Trophoblast cell (in vitro differentiated cells and primary cell): ENCODE measurements around the gene RGS7.

Source experiments
- DNase-seq, 2 donors: peaks; one replicate each; pipeline ENCODE4 v3.0.0-alpha.2; 2016
- H2AFZ ChIP-seq: 2 replicates; pipeline ENCODE4 v1.6.1; 2013; ENCODE audit warnings: low read length, moderate library complexity, mild to moderate bottlenecking; ENCODE audit not compliant: insufficient read depth, poor library complexity
- H2AK5ac ChIP-seq: 2 replicates; pipeline ENCODE4 v1.6.1; 2013; ENCODE audit warnings: mild to moderate bottlenecking, low read length
- H2BK120ac ChIP-seq: 2 replicates; pipeline ENCODE4 v1.6.1; 2013; ENCODE audit warnings: low read length, mild to moderate bottlenecking, moderate library complexity; ENCODE audit not compliant: insufficient read depth, poor library complexity
- H2BK12ac ChIP-seq: 2 replicates; pipeline ENCODE4 v1.6.1; 2013; ENCODE audit warnings: mild to moderate bottlenecking, low read length, moderate library complexity
- H2BK5ac ChIP-seq: 2 replicates; pipeline ENCODE4 v1.6.1; 2013; ENCODE audit warnings: low read length, low read depth, moderate library complexity, mild to moderate bottlenecking; ENCODE audit not compliant: poor library complexity
- H3K14ac ChIP-seq: 2 replicates; pipeline ENCODE4 v1.6.1; 2013; ENCODE audit warnings: mild to moderate bottlenecking, low read length
- H3K18ac ChIP-seq: 2 replicates; pipeline ENCODE4 v1.6.1; 2013; ENCODE audit warnings: mild to moderate bottlenecking, low read length
- H3K23ac ChIP-seq: 2 replicates; pipeline ENCODE4 v1.6.1; 2013; ENCODE audit warnings: low read length
- H3K27ac ChIP-seq: 2 replicates; pipeline ENCODE4 v1.5.1; 2013; ENCODE audit warnings: low read depth, mild to moderate bottlenecking, inconsistent platforms, low read length, moderate library complexity
- H3K27me3 ChIP-seq: 2 replicates; pipeline ENCODE4 v1.6.1; 2013; ENCODE audit warnings: inconsistent platforms, mild to moderate bottlenecking, low read length, moderate library complexity; ENCODE audit not compliant: insufficient read depth
- H3K36me3 ChIP-seq, 2 experiments: 1 replicate in 1 of 2; 2 replicates in 1 of 2; pipeline ENCODE4 v1.6.1; 2013; ENCODE audit warnings: low read length in 2 of 2, mild to moderate bottlenecking in 2 of 2, moderate library complexity in 1 of 2; ENCODE audit not compliant: insufficient read depth in 2 of 2, control insufficient read depth in 1 of 2
- H3K4ac ChIP-seq: 2 replicates; pipeline ENCODE4 v1.6.1; 2013; ENCODE audit warnings: low read depth, mild to moderate bottlenecking, low read length, moderate library complexity
- H3K4me1 ChIP-seq, 2 experiments: 1 replicate in 1 of 2; 2 replicates in 1 of 2; pipeline ENCODE4 v1.6.1; 2013; ENCODE audit warnings: low read length in 2 of 2, mild to moderate bottlenecking in 2 of 2, moderate library complexity in 1 of 2; ENCODE audit not compliant: insufficient read depth in 2 of 2, control insufficient read depth in 1 of 2
- H3K4me2 ChIP-seq: 2 replicates; pipeline ENCODE4 v1.6.1; 2013; ENCODE audit warnings: inconsistent platforms, mild to moderate bottlenecking, low read length, moderate library complexity
- H3K4me3 ChIP-seq: 2 replicates; pipeline ENCODE4 v1.5.1; 2013; ENCODE audit warnings: mild to moderate bottlenecking, low read depth, low read length, inconsistent platforms
- H3K79me1 ChIP-seq: one replicate; pipeline ENCODE4 v1.6.1; 2013; ENCODE audit warnings: low read length
- H3K79me2 ChIP-seq: 2 replicates; pipeline ENCODE4 v1.6.1; 2013; ENCODE audit warnings: low read length, mild to moderate bottlenecking; ENCODE audit not compliant: control insufficient read depth, insufficient read depth, poor library complexity
- H3K9ac ChIP-seq: 2 replicates; pipeline ENCODE4 v1.6.1; 2013; ENCODE audit warnings: mild to moderate bottlenecking, low read length
- H3K9me3 ChIP-seq: 2 replicates; pipeline ENCODE4 v1.6.1; 2013; ENCODE audit warnings: low read depth, mild to moderate bottlenecking, control low read depth, inconsistent platforms, low read length; ENCODE audit not compliant: insufficient read depth
- H4K12ac ChIP-seq: 2 replicates; pipeline ENCODE4 v1.6.1; 2013; ENCODE audit warnings: low read depth, mild to moderate bottlenecking, low read length, moderate library complexity
- H4K8ac ChIP-seq: 2 replicates; pipeline ENCODE4 v1.6.1; 2013; ENCODE audit warnings: low read depth, mild to moderate bottlenecking, low read length, moderate library complexity
- H4K91ac ChIP-seq: one replicate; pipeline ENCODE4 v1.6.1; 2013; ENCODE audit warnings: low read depth, mild to moderate bottlenecking, low read length, moderate library complexity
- WGBS: extraction: QIAGEN DNeasy Blood & Tissue Kit; methylation state at CpG from one replicate; pipeline ENCODE4 v1.1.7; 2013; ENCODE audit warnings: missing lambda C conversion rate; ENCODE audit not compliant: insufficient read length, insufficient coverage; ENCODE audit errors: extremely low coverage; 5-methylcytosine and 5-hydroxymethylcytosine counted together

RGS7 gene

GRCh38 chr1:241181971-241182370 is 175.0 kb downstream of the RGS7 start:
- no CpG with 5 or more reads among the region's 5 CpGs for WGBS
- no peak overlapping the region for H3K4me2 ChIP-seq

GRCh38 chr1:241181471-241181870 is 175.5 kb downstream of the RGS7 start:
- Histone ChIP-seq H2BK5ac (no peak overlapping the region), H2BK12ac (no peak overlapping the region), H3K9ac (no peak overlapping the region), H3K27me3 (no peaks in the 10 kb centered on the region), H4K12ac (no peak overlapping the region), H3K4me2 (no peak overlapping the region), H3K79me1 (no peaks in the 10 kb centered on the region), H3K4me1 (no peaks in the 10 kb centered on the region), H3K9me3 (no peaks in the 10 kb centered on the region), H3K23ac (no peak overlapping the region), H3K14ac (no peak overlapping the region), H2AK5ac (no peak overlapping the region), H4K8ac (no peak overlapping the region), H3K18ac (no peak overlapping the region), H3K4ac (no peak overlapping the region), H2AFZ (no peak overlapping the region), H3K4me3 (no peak overlapping the region), H3K27ac (no peak overlapping the region), H3K36me3 (no peaks in the 10 kb centered on the region), H4K91ac (no peak overlapping the region), H2BK120ac (no peak overlapping the region), H3K79me2 (no peaks in the 10 kb centered on the region)
- no peak for DNase-seq

More at GRCh38 chr1:241181971-241182370, 175.0 kb downstream of the RGS7 start:
- Histone ChIP-seq H3K27me3 (no peaks in the 10 kb centered on the region), H3K23ac (no peak overlapping the region), H3K4me3 (no peak overlapping the region), H3K9ac (no peak overlapping the region), H3K14ac (no peak overlapping the region), H4K8ac (no peak overlapping the region), H3K9me3 (no peaks in the 10 kb centered on the region), H2AK5ac (no peak overlapping the region), H3K4ac (no peak overlapping the region), H2BK120ac (no peak overlapping the region), H3K36me3 (no peaks in the 10 kb centered on the region), H2BK5ac (no peak overlapping the region), H2BK12ac (no peak overlapping the region), H2AFZ (no peak overlapping the region), H3K18ac (no peak overlapping the region), H3K79me2 (no peaks in the 10 kb centered on the region), H3K79me1 (no peaks in the 10 kb centered on the region), H3K4me1 (no peaks in the 10 kb centered on the region), H3K27ac (no peak overlapping the region), H4K12ac (no peak overlapping the region), H4K91ac (no peak overlapping the region)
- no peak for DNase-seq

- Histone ChIP-seq H4K12ac (no peak overlapping the region), H3K79me2 (no peaks in the 10 kb centered on the region), H3K23ac (no peak overlapping the region), H2BK120ac (no peak overlapping the region), H3K27me3 (no peaks in the 10 kb centered on the region), H2BK12ac (no peak overlapping the region), H3K9ac (no peak overlapping the region), H2AFZ (no peak overlapping the region), H3K14ac (no peak overlapping the region), H4K91ac (no peak overlapping the region), H4K8ac (no peak overlapping the region), H3K4me2 (no peak overlapping the region), H3K4ac (no peak overlapping the region), H3K27ac (no peak overlapping the region), H3K18ac (no peak overlapping the region), H3K9me3 (no peaks in the 10 kb centered on the region), H3K36me3 (no peaks in the 10 kb centered on the region), H3K4me3 (no peak overlapping the region), H3K79me1 (no peaks in the 10 kb centered on the region), H3K4me1 (no peaks in the 10 kb centered on the region), H2AK5ac (no peak overlapping the region), H2BK5ac (no peak overlapping the region)
- no peak for DNase-seq
- WGBS, result no CpG with 5 or more reads among the region's 4 CpGs
These were observed 176.4 kb downstream of the RGS7 start for GRCh38 chr1:241180569-241180968.

- WGBS, result no CpG with 5 or more reads among the region's 1 CpG
These were observed 179.3 kb downstream of the RGS7 start for GRCh38 chr1:241177660-241178059.

GRCh38 chr1:241172486-241172885 is 184.5 kb downstream of the RGS7 start:
- Histone ChIP-seq H3K9me3 (no peaks in the 10 kb centered on the region), H3K4me2 (no peak overlapping the region), H3K9ac (no peak overlapping the region), H3K4me3 (no peak overlapping the region), H3K23ac (no peak overlapping the region), H3K4me1 (no peaks in the 10 kb centered on the region), H3K18ac (no peak overlapping the region), H3K79me2 (no peaks in the 10 kb centered on the region), H4K12ac (no peak overlapping the region), H3K4ac (no peak overlapping the region), H2BK12ac (no peak overlapping the region), H2BK120ac (no peak overlapping the region), H2AFZ (no peak overlapping the region), H4K91ac (no peak overlapping the region), H2AK5ac (no peak overlapping the region), H3K79me1 (no peaks in the 10 kb centered on the region), H3K27ac (no peak overlapping the region), H3K14ac (no peak overlapping the region), H4K8ac (no peak overlapping the region), H2BK5ac (no peak overlapping the region), H3K36me3 (no peaks in the 10 kb centered on the region), H3K27me3 (no peaks in the 10 kb centered on the region)
- no peak for DNase-seq

More at GRCh38 chr1:241177660-241178059, 179.3 kb downstream of the RGS7 start:
- Histone ChIP-seq H3K4me1 (no peaks in the 10 kb centered on the region), H3K4me2 (no peak overlapping the region), H2BK120ac (no peak overlapping the region), H3K27ac (no peak overlapping the region), H2AK5ac (no peak overlapping the region), H2AFZ (no peak overlapping the region), H2BK12ac (no peak overlapping the region), H3K4ac (no peak overlapping the region), H4K12ac (no peak overlapping the region), H3K4me3 (no peak overlapping the region), H3K9me3 (no peaks in the 10 kb centered on the region), H3K79me2 (no peaks in the 10 kb centered on the region), H3K9ac (no peak overlapping the region), H3K23ac (no peak overlapping the region), H3K27me3 (no peaks in the 10 kb centered on the region), H4K91ac (no peak overlapping the region), H3K14ac (no peak overlapping the region), H3K36me3 (no peaks in the 10 kb centered on the region), H2BK5ac (no peak overlapping the region), H3K18ac (no peak overlapping the region), H3K79me1 (no peaks in the 10 kb centered on the region), H4K8ac (no peak overlapping the region)
- DNase-seq, result no peak
